GM18873 (cell line): Measurements from ENCODE around the gene CUX1.

Experiments used
- ATAC-seq: cut with Tn5 transposase; IDR thresholded peaks from one replicate; pipeline ENCODE4 v1.9.1; 2021; ENCODE audit warnings: mild to moderate bottlenecking, moderate library complexity, moderate number of reproducible peaks; ENCODE audit not compliant: unreplicated experiment, low FRiP score

Gene CUX1

GRCh38 chr7:102082693-102083368 lies 265.4 kb downstream of the CUX1 start:
- ATAC-seq: no peak

GRCh38 chr7:102085218-102085772 lies 267.9 kb downstream of the CUX1 start:
- no peak for ATAC-seq

GRCh38 chr7:102089175-102090098 lies 272.0 kb downstream of the CUX1 start:
- ATAC-seq: no peak

- ATAC-seq: no peak
Observed at GRCh38 chr7:102093599-102094315, 276.3 kb downstream of the CUX1 start.

- no peak for ATAC-seq
Observed at GRCh38 chr7:102094316-102094650, 276.9 kb downstream of the CUX1 start.

- ATAC-seq: no peak
Observed at GRCh38 chr7:102095321-102096011, 278.0 kb downstream of the CUX1 start.

GRCh38 chr7:102096012-102096332 lies 278.5 kb downstream of the CUX1 start:
- ATAC-seq: no peak

GRCh38 chr7:102096706-102097427 lies 279.4 kb downstream of the CUX1 start:
- ATAC-seq: no peak

GRCh38 chr7:102097601-102098161 lies 280.3 kb downstream of the CUX1 start:
- no peak for ATAC-seq

GRCh38 chr7:102098986-102099385 lies 281.6 kb downstream of the CUX1 start:
- ATAC-seq: no peak

- no peak for ATAC-seq
Observed at GRCh38 chr7:102099474-102099873, 282.0 kb downstream of the CUX1 start.

- ATAC-seq: no peak
Observed at GRCh38 chr7:102101111-102101551, 283.7 kb downstream of the CUX1 start.

- no peak for ATAC-seq
Observed at GRCh38 chr7:102101926-102102325, 284.5 kb downstream of the CUX1 start.

- ATAC-seq: no peak
Observed at GRCh38 chr7:102103027-102103372, 285.6 kb downstream of the CUX1 start.

GRCh38 chr7:102104245-102104644 lies 286.8 kb downstream of the CUX1 start:
- no peak for ATAC-seq

- ATAC-seq: no peak
Observed at GRCh38 chr7:102106625-102107024, 289.2 kb downstream of the CUX1 start.

GRCh38 chr7:102107474-102108104 lies 290.2 kb downstream of the CUX1 start:
- no peak for ATAC-seq

- ATAC-seq: no peak
Observed at GRCh38 chr7:102111061-102112041, 293.9 kb downstream of the CUX1 start.
